HepG2 (cell line): ENCODE measurements around the gene WDR35. TPM values are rescaled to one million over a fixed set of nuclear protein-coding genes. Genes with fewer than 3 reads are reported as not detected.
A peak's percentile ranks its signal among the peaks of the same experiment; 100 is the strongest.

Source experiments
- ATAC-seq: fragments of 200-7000 bp; cut with Tn5 transposase; 3 replicates; pipeline ENCODE4 v1.9.1; 2020; ENCODE audit warnings: mild to moderate bottlenecking, moderate library complexity
- BruUV-seq: library from RNA; stranded (reverse); fragments of 400-500 nt; replicated peaks from 2 replicates; lab custom pipeline; 2021; lab: Mats Ljungman, UMichigan
- CTCF ChIA-PET: fragments of 300-600 bp; formaldehyde crosslinking; extraction: SDS; loops from one replicate; lab custom pipeline; 2021; ENCODE audit warnings: low total read pairs, inconsistent platforms, low intra/inter-chr PET ratio; lab: Yijun Ruan, JAX
- POLR2A ChIA-PET: fragments of 350-600 bp; sonication (Branson Sonifier 250); formaldehyde crosslinking; loops from one replicate; lab custom pipeline; 2020; ENCODE audit warnings: antibody characterized with exemption, inconsistent platforms; lab: Yijun Ruan, JAX
- DNase-seq: peaks from one replicate; pipeline ENCODE4 v3.0.0-alpha.2; 2015; ENCODE audit warnings: low spot score
- FAIRE-seq: peaks from 3 replicates; lab custom pipeline; 2011; peaks lifted over from hg19 to GRCh38; lab: Jason Lieb, UNC
- H2AFZ ChIP-seq: one replicate; pipeline ENCODE4 v1.6.1; 2011; ENCODE audit warnings: low read length, inconsistent platforms
- H3K27ac ChIP-seq: fragments of 300-600 bp; 3 replicates; pipeline ENCODE4 v1.8.0; 2011; ENCODE audit warnings: mixed run types, mild to moderate bottlenecking, mixed read lengths, low read length, inconsistent platforms; ENCODE audit not compliant: insufficient read depth; ENCODE audit errors: extremely low read length
- H3K27me3 ChIP-seq, 2 experiments: fragments of 200-600 bp in 1 of 2; 2 replicates in 1 of 2; 3 replicates in 1 of 2; pipeline versions ENCODE4 v1.6.0 to v1.8.0; 2011; ENCODE audit warnings: low read length in 2 of 2, mild to moderate bottlenecking in 2 of 2, moderate library complexity in 2 of 2, inconsistent platforms in 1 of 2; ENCODE audit not compliant: insufficient read depth in 2 of 2, control insufficient read depth in 1 of 2
- H3K36me3 ChIP-seq, 2 experiments: fragments of 200-600 bp in 1 of 2; replicated peaks in 1 of 2; 2 replicates in 1 of 2; 3 replicates in 1 of 2; pipeline versions ENCODE4 v1.5.1 to v1.8.0; 2011; ENCODE audit warnings: low read length in 2 of 2, inconsistent platforms in 1 of 2; ENCODE audit not compliant: insufficient read depth in 2 of 2, control insufficient read depth in 1 of 2
- H3K4me1 ChIP-seq: 2 replicates; pipeline ENCODE4 v1.5.1; 2012; ENCODE audit warnings: low read length, inconsistent platforms; ENCODE audit not compliant: insufficient read depth
- H3K4me2 ChIP-seq: 2 replicates; pipeline ENCODE4 v1.6.0; 2011; ENCODE audit warnings: low read depth, low read length, inconsistent platforms
- H3K4me3 ChIP-seq, 3 experiments: fragments of 200-600 bp in 1 of 3; sonication (generic), shearing (Covaris generic) in 1 of 3; replicated peaks in 1 of 3; 2 replicates each; pipeline ENCODE4 v1.5.1; 2011 to 2016; ENCODE audit warnings: low read length in 3 of 3, inconsistent platforms in 2 of 3, low read depth in 2 of 3, mild to moderate bottlenecking in 2 of 3, control low read depth in 1 of 3, mixed read lengths in 1 of 3; ENCODE audit not compliant: insufficient read depth in 1 of 3
- H3K79me2 ChIP-seq: one replicate; pipeline ENCODE4 v1.6.1; 2011; ENCODE audit warnings: low read length, inconsistent platforms; ENCODE audit not compliant: insufficient read depth
- H3K9ac ChIP-seq: 2 replicates; pipeline ENCODE4 v1.6.0; 2011; ENCODE audit warnings: mild to moderate bottlenecking, low read depth, low read length, inconsistent platforms; ENCODE audit not compliant: insufficient read depth
- H3K9me3 ChIP-seq: 2 replicates; pipeline ENCODE4 v1.5.1; 2012; ENCODE audit warnings: mild to moderate bottlenecking, low read length
- H4K20me1 ChIP-seq: 2 replicates; pipeline ENCODE4 v1.6.0; 2011; ENCODE audit warnings: inconsistent platforms, mild to moderate bottlenecking, low read length, moderate library complexity; ENCODE audit not compliant: insufficient read depth
- CEBPB ChIP-seq: IDR thresholded peaks from 2 replicates; pipeline ENCODE4 v1.6.1; 2011; ENCODE audit warnings: low read depth, low read length, improper control_type of control experiment, borderline replicate concordance
- KDM3A ChIP-seq: IDR thresholded peaks from 2 replicates; pipeline ENCODE4 v1.6.1; 2018; ENCODE audit warnings: low read depth, missing compliant biosample characterization
- PHF20 ChIP-seq: sonication (generic); formaldehyde crosslinking; IDR thresholded peaks from 2 replicates; pipeline ENCODE4 v1.5.0; 2020; ENCODE audit warnings: mild to moderate bottlenecking, missing genetic modification reagents
- SCMH1 ChIP-seq: sonication (generic); formaldehyde crosslinking; IDR thresholded peaks from 2 replicates; pipeline ENCODE4 v1.9.0; 2021; ENCODE audit warnings: missing genetic modification reagents, mild to moderate bottlenecking, borderline replicate concordance
- WGBS: methylation state at CpG from one replicate; pipeline ENCODE4 v1.1.6; 2017; ENCODE audit warnings: low lambda C conversion rate; 5-methylcytosine and 5-hydroxymethylcytosine counted together
- in situ Hi-C: cut with HindIII; loops from 2 replicates; pipeline ENCODE4 v1.10.0; 2017; ENCODE audit warnings: low pct_unique_long_range_greater_than_20kb; ENCODE audit not compliant: extremely low pct_ligation_motif_present
- intact Hi-C: fragments of 100-400 bp; cut with micrococcal nuclease; formaldehyde crosslinking; loops from one replicate; pipeline ENCODE4 v1.10.0; 2022; ENCODE audit not compliant: unreplicated experiment
- polyA plus RNA-seq, 8 experiments: library from polyadenylated mRNA; depleted of rRNA in 3 of 8; stranded (reverse) in 7 of 8; unstranded in 1 of 8; fragments of >200 nt; fragmentation: Illumina TruSeq in 4 of 8; extraction: Trizol in 4 of 8; gene quantifications; 2 replicates each; pipeline versions ENCODE4 v1.2.1 to v1.2.3, GENCODE V29; 2011 to 2016; ENCODE audit warnings: low read depth in 4 of 8, missing spikeins in 1 of 8, mixed read lengths in 1 of 8; ENCODE audit not compliant: insufficient read depth in 1 of 8
- total RNA-seq, 5 experiments: library from RNA; depleted of rRNA; stranded (reverse); fragments of >200 nt; fragmentation: Illumina TruSeq; extraction: Trizol; gene quantifications; 2 replicates each; pipeline ENCODE4 v1.2.3, GENCODE V29; 2016; ENCODE audit warnings: low read depth in 1 of 5
- TF ChIP-seq, protein P1 (sequence below): sonication (generic); formaldehyde crosslinking; IDR thresholded peaks from 2 replicates; pipeline ENCODE4 v1.4.0; 2020; ENCODE audit warnings: missing genetic modification reagents

WDR35 gene
- total and polyA plus RNA-seq, 2 of the 13 experiments (the other 11 are each of a cell fraction or from before 2014, with no cell fraction given), result 11.1 to 19.6 TPM

DNA sequence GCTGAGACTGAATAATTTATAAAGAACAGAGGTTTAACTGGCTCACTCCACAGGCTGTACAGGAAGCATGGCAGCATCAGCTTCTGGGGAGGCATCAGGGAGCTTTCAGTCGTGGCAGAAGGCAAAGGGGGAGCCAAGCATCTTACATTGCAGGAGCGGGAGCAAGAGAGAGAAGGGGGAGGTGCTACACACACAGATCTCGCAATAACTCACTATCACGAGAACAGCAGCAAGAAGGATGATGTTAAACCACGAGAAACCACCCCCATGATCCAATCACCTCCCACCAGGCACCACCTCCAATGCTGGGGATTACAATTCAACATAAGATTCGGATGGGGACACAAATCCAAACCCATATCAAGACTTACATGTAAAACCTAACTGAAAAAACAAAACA is 40.3 kb upstream of the WDR35 start:
- 94% methylated on average over 6 of the region's 6 CpGs for WGBS
- H3K79me2 ChIP-seq, result no peaks in the 10 kb centered on the region
- H3K4me1 ChIP-seq, result peaks cover 21% of the 10 kb centered on the region
- peaks cover 22 to 52% of the 10 kb centered on the region in 2 experiments for H3K36me3 ChIP-seq
- H3K9me3 ChIP-seq, result no peaks in the 10 kb centered on the region
- FAIRE-seq (no peak), ATAC-seq (no peak), DNase-seq (no peak)
- no peak overlapping the region for H3K27ac ChIP-seq
- no peaks in the 10 kb centered on the region for H4K20me1 ChIP-seq
- intact Hi-C loops (no loop called here), in situ Hi-C loops (no loop called here)
- peak; percentile 80 for TF ChIP-seq CEBPB
- no peak for TF ChIP-seq PHF20 (CRISPR knock-in tag)
- no peak for TF ChIP-seq SCMH1 (CRISPR knock-in tag)
- TF ChIP-seq KDM3A, result no peak
- TF ChIP-seq, protein P1, sequence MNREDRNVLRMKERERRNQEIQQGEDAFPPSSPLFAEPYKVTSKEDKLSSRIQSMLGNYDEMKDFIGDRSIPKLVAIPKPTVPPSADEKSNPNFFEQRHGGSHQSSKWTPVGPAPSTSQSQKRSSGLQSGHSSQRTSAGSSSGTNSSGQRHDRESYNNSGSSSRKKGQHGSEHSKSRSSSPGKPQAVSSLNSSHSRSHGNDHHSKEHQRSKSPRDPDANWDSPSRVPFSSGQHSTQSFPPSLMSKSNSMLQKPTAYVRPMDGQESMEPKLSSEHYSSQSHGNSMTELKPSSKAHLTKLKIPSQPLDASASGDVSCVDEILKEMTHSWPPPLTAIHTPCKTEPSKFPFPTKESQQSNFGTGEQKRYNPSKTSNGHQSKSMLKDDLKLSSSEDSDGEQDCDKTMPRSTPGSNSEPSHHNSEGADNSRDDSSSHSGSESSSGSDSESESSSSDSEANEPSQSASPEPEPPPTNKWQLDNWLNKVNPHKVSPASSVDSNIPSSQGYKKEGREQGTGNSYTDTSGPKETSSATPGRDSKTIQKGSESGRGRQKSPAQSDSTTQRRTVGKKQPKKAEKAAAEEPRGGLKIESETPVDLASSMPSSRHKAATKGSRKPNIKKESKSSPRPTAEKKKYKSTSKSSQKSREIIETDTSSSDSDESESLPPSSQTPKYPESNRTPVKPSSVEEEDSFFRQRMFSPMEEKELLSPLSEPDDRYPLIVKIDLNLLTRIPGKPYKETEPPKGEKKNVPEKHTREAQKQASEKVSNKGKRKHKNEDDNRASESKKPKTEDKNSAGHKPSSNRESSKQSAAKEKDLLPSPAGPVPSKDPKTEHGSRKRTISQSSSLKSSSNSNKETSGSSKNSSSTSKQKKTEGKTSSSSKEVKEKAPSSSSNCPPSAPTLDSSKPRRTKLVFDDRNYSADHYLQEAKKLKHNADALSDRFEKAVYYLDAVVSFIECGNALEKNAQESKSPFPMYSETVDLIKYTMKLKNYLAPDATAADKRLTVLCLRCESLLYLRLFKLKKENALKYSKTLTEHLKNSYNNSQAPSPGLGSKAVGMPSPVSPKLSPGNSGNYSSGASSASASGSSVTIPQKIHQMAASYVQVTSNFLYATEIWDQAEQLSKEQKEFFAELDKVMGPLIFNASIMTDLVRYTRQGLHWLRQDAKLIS (CRISPR knock-in tag), result no peak
- no peak overlapping the region for H3K4me3 ChIP-seq
- no peak overlapping the region for H3K4me2 ChIP-seq
- no peaks in the 10 kb centered on the region for H3K27me3 ChIP-seq
- H3K9ac ChIP-seq, result no peak overlapping the region
- ChIA-PET POLR2A (interaction anchor here (5.6 kb wide), 1 partner anchor 22 kb away, joined by 42 read pairs; the partner anchor contains the start of gene LAPTM4A), CTCF (no interaction called here)
- no TSS peak for BruUV-seq
- H2AFZ ChIP-seq, result no peak overlapping the region
